Subcutaneous adipose tissue (tissue), 4 donors: ENCODE results near the gene ELOVL6. TPM values are rescaled to one million over a fixed set of nuclear protein-coding genes. Genes with fewer than 3 reads are reported as not detected.

Experiments used
- total RNA-seq, 4 donors: library from RNA; depleted of rRNA; stranded (reverse); fragments of >200 nt; gene quantifications; one replicate each; pipeline ENCODE4 v1.1.0, GENCODE V29; 2016
- TF ChIP-seq, protein P1 (sequence below): fragments of 450-650 bp; IDR thresholded peaks from one replicate; pipeline ENCODE4 v1.5.1; 2016; ENCODE audit warnings: low read depth, mild to moderate bottlenecking, control low read depth, antibody characterized with exemption, moderate library complexity

ELOVL6 gene
- total RNA-seq, 4 donors from 2014 or later: 1.8 to 10.7 (median 2.7) TPM

DNA sequence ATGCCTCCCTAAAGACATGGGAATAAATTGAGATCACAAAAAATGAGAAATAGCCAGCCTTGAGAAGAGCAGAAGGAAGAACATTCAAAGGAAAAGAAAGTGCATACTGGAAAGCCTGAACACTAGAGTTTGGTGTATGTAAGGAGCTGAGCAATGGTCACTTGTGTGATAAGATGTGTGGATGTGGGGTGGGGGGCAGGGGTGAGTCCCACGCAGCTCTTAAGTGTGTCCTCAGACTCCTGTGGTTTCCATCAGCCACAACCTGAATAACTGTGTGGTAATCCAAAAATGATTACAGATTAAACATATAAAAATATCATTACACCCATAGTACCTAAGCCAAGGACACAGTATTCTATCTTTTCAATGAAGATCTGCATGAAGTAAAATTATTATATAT is 59.9 kb downstream of the ELOVL6 start:
- TF ChIP-seq, protein P1, sequence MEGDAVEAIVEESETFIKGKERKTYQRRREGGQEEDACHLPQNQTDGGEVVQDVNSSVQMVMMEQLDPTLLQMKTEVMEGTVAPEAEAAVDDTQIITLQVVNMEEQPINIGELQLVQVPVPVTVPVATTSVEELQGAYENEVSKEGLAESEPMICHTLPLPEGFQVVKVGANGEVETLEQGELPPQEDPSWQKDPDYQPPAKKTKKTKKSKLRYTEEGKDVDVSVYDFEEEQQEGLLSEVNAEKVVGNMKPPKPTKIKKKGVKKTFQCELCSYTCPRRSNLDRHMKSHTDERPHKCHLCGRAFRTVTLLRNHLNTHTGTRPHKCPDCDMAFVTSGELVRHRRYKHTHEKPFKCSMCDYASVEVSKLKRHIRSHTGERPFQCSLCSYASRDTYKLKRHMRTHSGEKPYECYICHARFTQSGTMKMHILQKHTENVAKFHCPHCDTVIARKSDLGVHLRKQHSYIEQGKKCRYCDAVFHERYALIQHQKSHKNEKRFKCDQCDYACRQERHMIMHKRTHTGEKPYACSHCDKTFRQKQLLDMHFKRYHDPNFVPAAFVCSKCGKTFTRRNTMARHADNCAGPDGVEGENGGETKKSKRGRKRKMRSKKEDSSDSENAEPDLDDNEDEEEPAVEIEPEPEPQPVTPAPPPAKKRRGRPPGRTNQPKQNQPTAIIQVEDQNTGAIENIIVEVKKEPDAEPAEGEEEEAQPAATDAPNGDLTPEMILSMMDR: no peak

DNA sequence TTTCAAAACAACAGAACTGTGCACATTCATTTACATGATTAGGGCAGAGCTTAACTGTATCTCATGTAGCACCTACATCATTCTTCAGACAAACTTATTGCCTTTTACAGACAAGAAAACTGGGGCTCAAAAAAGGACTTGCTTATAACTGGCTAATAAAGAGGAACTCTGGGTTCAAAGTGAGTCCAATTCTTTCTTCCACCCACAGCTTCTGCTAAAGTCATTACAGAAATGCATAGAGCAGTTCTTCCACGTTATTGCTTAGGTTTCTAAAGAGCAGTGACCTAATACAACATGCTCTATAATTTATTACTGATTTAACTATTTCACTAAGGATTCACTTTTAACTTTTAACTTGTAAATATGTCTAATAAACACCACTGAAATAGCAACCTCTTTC is 60.6 kb downstream of the ELOVL6 start:
- TF ChIP-seq, protein P1: no peak

DNA sequence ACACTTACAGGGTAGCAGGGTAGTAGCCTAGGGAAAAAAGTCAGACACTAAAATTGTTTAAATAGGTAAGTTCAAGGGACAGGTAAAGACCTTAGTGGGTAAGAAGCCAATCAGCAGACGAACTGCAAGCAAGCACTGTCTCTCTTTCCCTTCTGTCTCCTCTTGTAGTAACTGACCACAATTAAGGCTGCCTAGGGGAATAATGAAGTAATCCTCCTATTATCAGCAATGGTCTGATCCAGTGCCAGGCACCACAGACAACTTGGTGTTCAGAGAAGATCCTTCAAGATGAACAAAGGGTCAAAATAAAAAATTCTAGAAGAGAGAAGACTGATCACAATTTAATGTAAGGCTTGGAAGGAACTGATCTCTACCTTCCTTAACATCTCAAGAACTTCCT is 62.9 kb downstream of the ELOVL6 start:
- TF ChIP-seq, protein P1: no peak

DNA sequence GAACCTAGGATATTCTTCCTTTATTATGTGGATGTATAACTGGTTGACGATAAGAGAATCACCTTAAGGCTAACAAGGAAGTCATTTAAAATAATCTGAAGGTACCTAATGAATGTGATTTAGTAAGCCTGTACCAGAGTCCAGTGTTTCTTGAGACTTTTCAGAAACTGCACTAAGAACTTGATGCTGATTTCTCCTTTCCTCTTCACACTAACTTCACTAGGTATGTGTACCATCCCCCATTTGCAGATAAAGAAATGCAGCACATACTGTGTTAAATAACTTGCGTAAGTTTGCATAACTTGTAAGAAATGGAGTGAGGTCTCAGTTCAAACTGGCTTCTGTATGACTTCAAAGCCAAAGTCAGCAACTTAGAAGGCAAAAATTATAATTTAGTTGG is 63.3 kb downstream of the ELOVL6 start:
- TF ChIP-seq, protein P1: no peak

DNA sequence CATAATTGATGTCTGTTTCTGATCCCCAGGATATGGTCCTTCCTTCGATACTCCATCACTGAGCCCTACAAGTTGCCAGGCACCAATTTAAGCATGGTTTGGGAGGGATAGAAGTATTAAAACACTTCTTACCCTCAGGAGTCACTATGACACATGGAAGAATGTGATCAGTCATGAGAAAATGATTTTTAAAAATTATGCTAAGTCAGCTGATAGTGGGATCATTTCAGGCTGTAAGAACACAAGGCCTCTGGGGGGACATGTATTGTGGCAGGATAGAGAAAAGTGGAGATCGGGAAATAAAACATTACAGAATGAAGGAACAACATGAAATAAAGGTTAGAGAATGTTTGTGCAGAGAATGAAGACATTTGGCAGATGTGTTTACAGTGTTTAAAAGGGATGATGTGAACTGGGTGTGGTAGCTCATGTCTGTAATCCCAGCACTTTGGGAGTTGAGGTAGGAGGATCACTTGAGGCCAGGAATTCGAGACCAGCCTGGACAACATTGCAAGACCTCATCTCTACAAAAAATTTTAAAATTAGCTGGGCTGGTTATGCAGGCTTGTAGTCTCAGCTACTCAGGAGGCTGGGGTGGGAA is 64.0 kb downstream of the ELOVL6 start:
- TF ChIP-seq, protein P1: no peak

DNA sequence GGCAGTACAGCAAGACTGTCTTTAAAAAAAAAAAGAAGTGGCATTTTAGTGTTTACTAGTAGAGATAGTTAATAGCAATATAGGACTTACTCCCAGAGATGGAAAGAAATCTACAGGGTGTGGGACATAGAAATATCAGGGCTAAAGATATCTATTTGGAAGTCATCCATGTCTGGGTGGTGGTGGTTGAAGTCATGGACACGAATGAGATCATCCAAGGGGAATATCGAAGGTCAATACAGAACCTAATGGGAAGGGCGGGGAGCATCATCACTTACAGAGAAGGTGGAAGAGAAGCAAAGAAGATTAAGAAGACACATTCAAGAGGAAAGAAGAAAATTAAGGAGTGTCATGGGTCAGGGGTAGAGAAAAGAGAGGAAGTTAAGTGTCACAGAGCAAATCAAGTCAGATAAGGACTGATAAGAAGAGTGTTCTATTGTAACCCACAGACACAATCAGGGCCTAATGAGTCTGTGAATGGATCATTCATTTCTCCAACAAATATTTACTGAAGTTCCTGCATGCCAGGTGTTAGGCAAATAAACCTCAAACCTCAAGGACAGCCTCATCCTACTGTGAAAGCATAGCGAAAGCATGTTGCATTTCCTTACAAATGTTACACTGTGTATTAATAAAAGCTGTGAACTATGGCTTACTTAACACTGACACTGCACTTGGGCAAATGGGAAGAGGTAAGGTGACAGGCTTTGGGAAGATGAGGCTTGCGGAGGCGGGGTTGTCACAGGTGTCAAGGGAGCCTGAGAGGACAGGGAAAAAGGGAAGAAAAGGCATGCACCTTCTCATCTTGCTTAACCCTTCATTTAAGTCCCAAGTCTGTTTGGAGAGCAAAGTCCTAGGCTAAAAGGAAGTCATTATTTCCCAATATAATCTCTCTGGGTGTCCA is 65.3 kb downstream of the ELOVL6 start:
- TF ChIP-seq, protein P1: no peak

DNA sequence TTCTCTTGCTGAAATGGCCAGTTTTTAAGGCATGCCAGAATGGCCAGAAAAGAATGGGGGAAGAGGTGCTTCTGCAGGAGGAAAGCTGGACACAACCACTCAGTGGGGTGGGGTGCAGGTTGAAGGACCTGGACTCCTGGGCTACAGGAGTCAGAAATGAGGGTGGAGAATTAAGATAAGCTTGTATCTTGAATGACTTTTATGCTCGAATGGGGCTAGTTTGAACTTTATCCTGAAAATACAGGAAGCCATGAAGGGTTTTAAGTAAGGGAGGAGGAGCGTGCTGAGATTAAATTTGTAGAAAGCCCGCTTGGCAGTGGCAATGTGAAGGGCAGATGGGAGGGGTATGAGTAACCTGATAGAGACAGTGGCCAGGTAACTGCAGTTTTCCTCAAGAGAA is 66.5 kb downstream of the ELOVL6 start:
- TF ChIP-seq, protein P1: no peak
